Stomach smooth muscle (tissue), 2 donors: ENCODE results near the gene HOTAIR.

Experiments used
- H3K27ac ChIP-seq: one replicate; pipeline ENCODE4 v1.7.0; 2013; ENCODE audit warnings: mild to moderate bottlenecking, low read length, inconsistent platforms
- H3K27me3 ChIP-seq, 2 donors: one replicate each; pipeline ENCODE4 v1.7.0; 2013; ENCODE audit warnings: low read length in 2 of 2; ENCODE audit not compliant: insufficient read depth in 2 of 2, control insufficient read depth in 1 of 2
- H3K36me3 ChIP-seq, 2 donors: one replicate each; pipeline ENCODE4 v1.7.0; 2013; ENCODE audit warnings: low read length in 2 of 2; ENCODE audit not compliant: control insufficient read depth in 2 of 2, insufficient read depth in 2 of 2
- H3K4me1 ChIP-seq: one replicate; pipeline ENCODE4 v1.7.0; 2013; ENCODE audit warnings: low read length; ENCODE audit not compliant: control insufficient read depth, insufficient read depth
- H3K4me3 ChIP-seq, 2 donors: one replicate each; pipeline ENCODE4 v1.7.0; 2013; ENCODE audit warnings: low read length in 2 of 2
- H3K9ac ChIP-seq, 2 donors: one replicate each; pipeline ENCODE4 v1.7.0; 2013; ENCODE audit warnings: low read length in 2 of 2, mild to moderate bottlenecking in 1 of 2
- H3K9me3 ChIP-seq, 2 donors: one replicate each; pipeline ENCODE4 v1.7.0; 2013; ENCODE audit warnings: low read length in 2 of 2; ENCODE audit not compliant: control insufficient read depth in 2 of 2
- donor health status: healthy.
- donor health status: Pancreatic carcinoma.

The HOTAIR gene

DNA sequence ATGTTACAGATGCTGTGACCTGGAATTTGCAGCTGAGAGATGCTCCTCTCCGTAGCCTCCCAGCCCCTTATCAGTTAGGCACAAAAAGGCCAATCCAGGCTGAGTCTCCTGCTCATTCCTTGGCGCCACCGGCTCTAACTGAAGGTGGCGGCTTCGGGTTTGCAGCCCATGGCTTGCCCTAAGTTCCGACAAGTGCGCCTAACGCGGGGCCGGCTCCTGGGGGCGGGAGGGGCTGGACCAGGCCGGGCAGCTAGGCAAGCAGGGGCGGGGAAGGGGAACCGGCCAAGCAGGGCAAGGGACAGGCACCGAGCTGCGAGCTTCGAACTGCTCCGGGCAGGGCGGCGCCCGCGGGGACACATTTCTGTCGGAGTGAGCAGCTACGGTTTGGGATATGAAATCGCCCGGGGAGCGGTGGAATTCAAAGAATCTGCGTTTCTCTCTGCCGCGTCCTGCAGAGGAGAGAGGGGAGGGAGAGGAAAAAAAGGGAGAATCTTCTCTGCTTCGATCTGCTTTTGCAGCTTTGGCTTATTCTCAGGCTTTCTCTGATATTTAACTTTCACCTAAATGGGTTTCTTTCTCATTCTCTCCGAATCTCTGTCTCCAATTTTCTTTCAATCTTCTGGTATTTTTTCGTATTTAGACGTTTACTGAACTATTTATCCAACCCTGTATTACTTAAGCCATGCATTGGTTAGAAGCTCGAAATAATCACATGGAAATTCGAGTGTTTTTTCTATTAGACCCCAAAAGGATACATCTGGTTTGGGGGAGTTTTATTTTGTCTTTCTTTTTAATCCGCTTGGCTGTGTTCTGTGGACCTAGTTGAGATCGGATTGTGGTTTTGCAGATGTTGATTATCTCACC is 21.7 kb downstream of the HOTAIR start:
- Histone ChIP-seq H3K36me3 (no peaks in the 10 kb centered on the region), H3K9me3 (no peaks in the 10 kb centered on the region), H3K4me3 (no peak overlapping the region), H3K4me1 (peaks cover 13% of the 10 kb centered on the region), H3K27ac (no peak overlapping the region), H3K27me3 (peaks cover 94 to 100% of the 10 kb centered on the region in 2 donors), H3K9ac (no peak overlapping the region)

DNA sequence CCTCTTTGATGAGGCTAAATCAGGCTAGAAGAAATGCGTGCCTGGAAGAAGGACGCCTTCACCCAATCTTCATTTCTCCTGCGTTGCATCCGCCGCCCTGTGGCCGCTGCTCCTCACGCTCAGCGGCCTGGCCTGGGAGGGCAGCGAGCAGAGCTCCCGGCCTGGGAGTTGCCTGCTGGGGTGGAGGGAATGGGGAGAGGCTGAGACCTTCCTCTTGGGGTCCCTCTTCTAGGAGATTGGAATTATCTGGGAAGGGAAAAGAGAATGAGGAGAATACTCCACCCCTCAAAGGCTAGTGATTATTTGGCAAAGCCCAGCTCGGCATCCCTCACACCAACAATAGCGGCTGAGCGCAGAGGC is 22.4 kb downstream of the HOTAIR start:
- H3K27ac ChIP-seq: no peak overlapping the region
- no peak overlapping the region for H3K9ac ChIP-seq
- H3K36me3 ChIP-seq: no peaks in the 10 kb centered on the region
- peaks cover 13% of the 10 kb centered on the region for H3K4me1 ChIP-seq
- no peaks in the 10 kb centered on the region for H3K9me3 ChIP-seq
- no peak overlapping the region for H3K4me3 ChIP-seq
- peaks cover 92 to 99% of the 10 kb centered on the region in 2 donors for H3K27me3 ChIP-seq

DNA sequence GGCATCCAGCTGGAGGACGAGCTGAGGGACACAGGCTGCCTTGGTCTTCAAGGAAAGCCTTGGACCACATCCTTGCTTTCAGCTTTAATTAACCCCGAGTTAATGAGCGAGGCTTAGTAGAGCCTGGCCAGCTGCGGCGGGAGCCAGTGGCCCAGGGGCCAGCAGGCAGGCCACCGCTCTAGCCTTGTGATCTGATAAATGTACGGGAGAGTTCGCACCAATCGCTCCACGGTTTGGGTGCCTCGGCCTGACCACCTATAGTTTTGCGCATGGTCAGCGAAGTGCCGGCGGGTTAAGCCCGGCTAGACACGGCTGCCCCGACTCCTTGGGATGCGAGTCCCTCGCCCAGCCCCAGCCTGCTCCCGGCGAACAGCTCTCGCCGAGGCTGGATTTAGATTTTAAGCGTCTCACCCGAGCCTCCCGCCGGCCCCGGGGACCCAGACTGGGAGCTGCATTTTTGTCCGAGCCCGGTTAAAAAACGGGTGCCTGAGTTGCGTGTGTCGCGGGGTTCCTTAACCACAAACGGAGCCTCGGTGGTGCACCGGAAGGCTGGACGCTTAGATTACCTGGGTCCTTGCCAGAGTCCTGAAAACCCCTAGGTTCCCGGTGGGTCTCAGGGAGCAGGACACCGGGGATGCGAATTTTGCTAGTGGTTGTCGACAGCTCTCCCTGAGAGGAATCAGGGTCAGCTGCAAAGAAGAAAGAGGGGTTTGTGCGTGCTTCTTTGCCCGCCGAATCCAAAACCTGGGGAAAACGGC is 23.0 kb downstream of the HOTAIR start:
- Histone ChIP-seq H3K27me3 (peaks cover 90 to 97% of the 10 kb centered on the region in 2 donors), H3K36me3 (no peaks in the 10 kb centered on the region), H3K4me3 (no peak overlapping the region), H3K4me1 (peaks cover 13% of the 10 kb centered on the region), H3K9me3 (no peaks in the 10 kb centered on the region), H3K27ac (no peak overlapping the region), H3K9ac (no peak overlapping the region)

DNA sequence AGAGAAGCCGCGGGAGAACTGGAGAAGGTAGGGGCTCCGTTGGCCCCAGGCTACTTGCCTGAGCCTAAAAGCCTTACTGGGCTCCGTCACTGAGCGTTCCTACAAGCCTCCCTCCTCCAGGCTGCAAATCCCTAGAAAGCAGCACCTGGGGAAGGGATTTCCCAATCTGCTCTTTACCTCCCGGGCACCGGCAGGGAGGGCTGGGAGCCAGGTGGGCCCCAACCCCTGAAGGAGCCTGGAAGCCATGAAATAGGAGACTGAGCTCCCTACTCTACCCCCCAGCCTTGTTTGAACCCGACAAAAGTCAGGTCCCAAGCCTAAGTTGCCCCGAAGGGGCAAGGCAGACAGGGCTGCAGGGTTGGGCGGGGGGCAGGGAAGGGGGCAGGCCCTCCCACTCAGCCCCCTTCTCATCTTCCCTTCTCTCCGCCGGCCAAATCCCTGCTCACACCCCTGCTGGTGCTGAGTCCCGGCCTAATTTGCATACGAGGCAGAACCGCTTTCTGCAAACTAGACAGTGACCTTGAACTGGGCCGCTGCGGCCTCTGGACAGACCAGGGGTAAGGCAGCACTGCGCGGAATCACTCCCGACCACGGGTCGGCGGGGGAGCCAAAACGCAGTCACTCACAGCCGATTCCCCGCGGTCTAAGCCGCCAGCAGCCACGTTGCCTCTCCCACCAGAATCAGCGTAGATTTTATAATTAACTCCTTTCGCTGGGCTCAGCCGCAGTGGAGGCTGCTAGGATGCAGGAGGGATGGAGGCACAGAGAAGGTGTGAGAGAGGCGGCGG is 23.8 kb downstream of the HOTAIR start:
- Histone ChIP-seq H3K4me3 (no peak overlapping the region), H3K9me3 (no peaks in the 10 kb centered on the region), H3K4me1 (peaks cover 9% of the 10 kb centered on the region), H3K27me3 (peaks cover 90 to 96% of the 10 kb centered on the region in 2 donors), H3K36me3 (no peaks in the 10 kb centered on the region), H3K9ac (no peak overlapping the region), H3K27ac (no peak overlapping the region)

DNA sequence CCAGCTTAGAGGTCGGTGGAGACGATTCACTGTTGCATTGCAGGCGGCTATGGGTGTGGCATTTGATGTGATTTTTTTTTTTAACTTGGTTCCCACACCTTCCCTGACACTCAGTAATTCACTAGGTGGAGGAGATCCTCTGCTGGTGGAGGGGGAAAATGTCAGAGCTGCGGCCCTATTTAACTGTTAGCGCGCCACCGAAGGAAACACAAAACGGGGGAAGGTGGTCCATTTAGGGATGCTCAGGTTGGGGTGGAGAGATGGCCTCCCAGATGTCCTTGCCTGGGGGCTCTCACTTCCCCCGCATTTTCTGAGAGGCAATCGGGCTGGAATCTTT is 24.3 kb downstream of the HOTAIR start:
- H3K27ac ChIP-seq: no peak overlapping the region
- no peak overlapping the region for H3K9ac ChIP-seq
- peaks cover 7% of the 10 kb centered on the region for H3K4me1 ChIP-seq
- H3K4me3 ChIP-seq: no peak overlapping the region
- H3K36me3 ChIP-seq: no peaks in the 10 kb centered on the region
- H3K9me3 ChIP-seq: no peaks in the 10 kb centered on the region
- peaks cover 90 to 96% of the 10 kb centered on the region in 2 donors for H3K27me3 ChIP-seq

DNA sequence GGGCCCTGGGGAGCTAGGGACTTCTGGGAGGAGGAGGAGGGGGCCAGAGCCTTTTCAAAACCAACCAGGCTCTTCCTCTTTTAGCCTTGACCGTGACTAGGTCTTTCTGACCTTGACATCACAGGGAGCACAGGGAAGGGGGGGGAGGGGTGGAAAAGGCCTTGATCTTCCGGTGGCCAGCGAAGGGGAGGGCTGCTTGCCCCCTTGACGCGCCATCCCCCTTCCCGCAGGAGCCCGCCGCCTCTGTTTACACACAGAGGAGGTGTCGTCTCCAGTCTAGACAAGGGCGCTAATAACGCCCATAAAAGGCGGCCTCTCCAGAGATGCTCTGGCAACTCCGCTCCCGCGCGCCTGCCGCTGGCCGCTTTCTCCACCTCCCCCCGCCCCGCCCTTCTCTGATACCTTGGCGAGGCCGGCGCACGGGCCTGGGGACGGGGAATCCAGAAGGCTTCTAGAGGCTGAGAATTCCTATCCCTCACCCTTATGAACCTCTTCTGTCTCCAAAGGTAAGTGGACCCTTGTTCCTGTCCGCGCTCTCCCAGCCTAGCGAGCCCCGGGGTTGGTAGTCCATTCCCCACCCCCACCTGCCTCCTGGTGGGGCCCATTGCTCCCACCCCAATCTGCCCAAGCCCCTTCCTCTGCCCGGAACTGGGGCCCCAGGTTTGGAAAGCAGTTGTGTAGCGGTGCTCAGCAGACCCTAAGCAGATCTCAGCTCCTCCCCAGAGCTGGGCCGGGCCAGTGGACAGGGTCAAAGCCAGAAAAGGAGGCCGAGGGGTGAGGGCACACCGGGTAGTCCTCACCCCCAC is 24.9 kb downstream of the HOTAIR start:
- no peak overlapping the region for H3K4me3 ChIP-seq
- H3K27ac ChIP-seq: no peak overlapping the region
- H3K9me3 ChIP-seq: no peaks in the 10 kb centered on the region
- H3K4me1 ChIP-seq: peaks cover 7% of the 10 kb centered on the region
- no peak overlapping the region for H3K9ac ChIP-seq
- H3K27me3 ChIP-seq: peaks cover 92 to 96% of the 10 kb centered on the region in 2 donors
- H3K36me3 ChIP-seq: no peaks in the 10 kb centered on the region

DNA sequence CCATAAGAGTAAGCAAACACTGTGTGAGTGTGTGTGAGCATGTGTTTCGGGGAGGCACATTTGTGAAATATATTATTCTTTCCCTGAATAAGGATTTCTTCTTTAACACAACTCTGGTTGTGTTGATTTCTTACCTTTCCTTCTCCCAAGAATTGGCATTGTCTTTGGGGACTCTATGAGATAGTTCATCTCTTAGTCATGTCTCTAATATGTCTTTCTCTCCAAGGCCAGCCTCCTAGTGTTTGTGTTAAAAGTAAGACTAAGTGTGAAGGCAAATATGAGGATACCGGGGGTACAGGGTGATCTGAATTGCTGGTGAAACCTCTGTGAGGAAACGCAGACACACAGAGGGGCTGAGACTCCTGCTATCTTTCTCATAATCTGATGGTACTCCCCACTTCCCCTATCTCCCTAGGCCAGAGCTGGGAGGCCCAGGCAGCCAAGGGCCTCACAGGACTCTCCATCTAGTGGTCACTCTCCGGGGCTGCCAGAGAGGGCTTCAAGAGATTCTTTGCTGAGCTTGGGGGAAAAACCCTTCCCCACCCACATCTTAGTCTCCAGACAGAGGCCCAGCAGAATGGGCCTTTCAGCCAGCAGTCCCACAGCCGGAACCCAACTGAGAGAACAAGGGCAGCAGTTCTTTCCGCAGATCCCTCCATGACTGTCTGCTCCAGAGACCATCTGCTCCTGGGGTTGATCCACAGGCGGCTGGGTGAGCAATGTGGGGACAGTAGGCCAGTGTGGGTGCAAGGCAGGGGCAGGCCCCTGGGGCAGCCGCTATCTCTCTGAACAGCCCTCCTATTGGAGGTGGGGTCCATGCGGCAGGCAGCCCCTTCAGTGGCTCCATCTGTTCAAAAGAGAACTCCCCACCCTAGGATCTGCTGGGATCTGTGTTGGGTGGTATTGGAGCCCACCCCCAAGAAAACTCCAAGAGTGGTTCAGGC is 25.8 kb downstream of the HOTAIR start:
- Histone ChIP-seq H3K4me1 (peaks cover 7% of the 10 kb centered on the region), H3K27ac (no peak overlapping the region), H3K27me3 (peaks cover 92 to 96% of the 10 kb centered on the region in 2 donors), H3K4me3 (no peak overlapping the region), H3K9ac (no peak overlapping the region), H3K9me3 (no peaks in the 10 kb centered on the region), H3K36me3 (no peaks in the 10 kb centered on the region)

DNA sequence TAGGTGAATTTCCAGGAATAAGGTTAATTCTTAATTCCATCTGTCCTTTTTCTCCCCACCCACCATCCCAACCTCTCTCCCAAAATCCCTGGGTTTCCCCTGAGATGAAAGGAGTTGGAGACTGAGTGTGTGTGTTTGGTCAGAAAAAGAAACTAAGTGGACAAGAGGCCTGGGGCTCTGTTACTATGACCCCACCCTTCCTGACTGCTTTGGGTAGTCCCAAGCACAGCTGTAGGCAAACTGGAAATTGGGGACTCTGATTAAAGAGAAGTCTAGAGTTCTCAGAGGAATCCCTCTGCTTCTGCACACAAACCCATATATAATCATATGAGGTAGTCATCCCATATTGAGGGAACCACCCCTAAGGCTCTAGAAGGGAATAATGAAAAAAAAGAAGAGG is 27.0 kb downstream of the HOTAIR start:
- Histone ChIP-seq H3K9me3 (no peaks in the 10 kb centered on the region), H3K27me3 (peaks cover 85 to 96% of the 10 kb centered on the region in 2 donors), H3K4me1 (peaks cover 7% of the 10 kb centered on the region), H3K9ac (no peak overlapping the region), H3K36me3 (no peaks in the 10 kb centered on the region), H3K4me3 (no peak overlapping the region), H3K27ac (no peak overlapping the region)

DNA sequence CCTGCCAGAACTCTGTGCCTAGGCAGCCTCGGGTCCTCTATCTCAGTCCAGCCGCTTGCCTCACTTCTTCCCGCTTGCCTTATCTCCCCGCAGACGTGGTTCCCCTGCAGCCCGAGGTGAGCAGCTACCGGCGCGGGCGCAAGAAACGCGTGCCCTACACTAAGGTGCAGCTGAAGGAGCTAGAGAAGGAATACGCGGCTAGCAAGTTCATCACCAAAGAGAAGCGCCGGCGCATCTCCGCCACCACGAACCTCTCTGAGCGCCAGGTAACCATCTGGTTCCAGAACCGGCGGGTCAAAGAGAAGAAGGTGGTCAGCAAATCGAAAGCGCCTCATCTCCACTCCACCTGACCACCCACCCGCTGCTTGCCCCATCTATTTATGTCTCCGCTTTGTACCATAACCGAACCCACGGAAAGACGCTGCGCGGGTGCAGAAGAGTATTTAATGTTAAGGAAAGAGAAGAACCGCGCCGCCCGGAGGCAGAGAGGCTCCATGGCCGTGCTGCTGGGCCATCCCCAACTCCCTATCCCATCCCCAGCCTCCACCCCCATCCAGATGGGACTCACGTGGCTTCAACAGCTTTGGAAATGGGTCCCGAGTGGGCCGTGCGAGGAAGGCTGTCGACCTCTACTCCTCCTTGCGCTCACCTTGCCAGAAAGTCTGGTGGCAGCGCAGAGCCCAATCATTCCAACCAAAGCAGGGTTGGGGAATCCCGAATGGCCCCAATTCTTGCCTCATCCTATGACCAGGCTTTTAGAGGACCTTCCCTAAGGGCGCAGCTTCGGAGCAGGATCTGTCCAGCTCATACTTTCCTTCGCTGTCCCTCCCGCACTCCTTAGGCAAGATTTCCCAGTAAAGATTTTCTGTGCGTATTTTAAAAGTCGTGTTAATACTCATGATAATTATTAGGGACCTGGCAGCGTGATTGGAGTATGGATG is 29.6 kb downstream of the HOTAIR start:
- no peak overlapping the region for H3K4me3 ChIP-seq
- no peak overlapping the region for H3K9ac ChIP-seq
- H3K36me3 ChIP-seq: no peaks in the 10 kb centered on the region
- no peaks in the 10 kb centered on the region for H3K4me1 ChIP-seq
- no peak overlapping the region for H3K27ac ChIP-seq
- H3K9me3 ChIP-seq: no peaks in the 10 kb centered on the region
- peaks cover 77 to 89% of the 10 kb centered on the region in 2 donors for H3K27me3 ChIP-seq
